HEK293T (cell line): ENCODE data around the gene TKFC.

ENCODE experiments used
- ARNT ChIP-seq: fragments of 450-650 bp; IDR thresholded peaks from 2 replicates; pipeline ENCODE4 v1.6.1; 2017; ENCODE audit warnings: mild to moderate bottlenecking
- BHLHE40 ChIP-seq: fragments of 450-650 bp; IDR thresholded peaks from 2 replicates; pipeline ENCODE4 v1.6.1; 2016; ENCODE audit warnings: mild to moderate bottlenecking, moderate library complexity, borderline replicate concordance
- CTBP1 ChIP-seq: fragments of 450-650 bp; IDR thresholded peaks from 2 replicates; pipeline ENCODE4 v1.6.1; 2016; ENCODE audit warnings: borderline replicate concordance
- ELF4 ChIP-seq: fragments of 450-650 bp; IDR thresholded peaks from 2 replicates; pipeline ENCODE4 v1.6.1; 2017; ENCODE audit warnings: antibody characterized with exemption
- FOXA1 ChIP-seq: fragments of 450-650 bp; IDR thresholded peaks from 2 replicates; pipeline ENCODE4 v1.6.1; 2016; ENCODE audit warnings: mild to moderate bottlenecking
- FOXK2 ChIP-seq: fragments of 450-650 bp; IDR thresholded peaks from 2 replicates; pipeline ENCODE4 v1.6.1; 2016; ENCODE audit warnings: mild to moderate bottlenecking
- FOXM1 ChIP-seq: fragments of 450-650 bp; IDR thresholded peaks from 2 replicates; pipeline ENCODE4 v1.6.1; 2017; ENCODE audit warnings: mild to moderate bottlenecking, borderline replicate concordance
- HDGF ChIP-seq: fragments of 450-650 bp; IDR thresholded peaks from 2 replicates; pipeline ENCODE4 v1.6.1; 2017; ENCODE audit warnings: antibody characterized with exemption, borderline replicate concordance
- LEF1 ChIP-seq: fragments of 450-650 bp; IDR thresholded peaks from 2 replicates; pipeline ENCODE4 v1.6.1; 2017; ENCODE audit warnings: mild to moderate bottlenecking, borderline replicate concordance
- NFRKB ChIP-seq: fragments of 450-650 bp; IDR thresholded peaks from 2 replicates; pipeline ENCODE4 v1.6.1; 2016; ENCODE audit warnings: mild to moderate bottlenecking, moderate library complexity
- SP1 ChIP-seq: fragments of 450-650 bp; IDR thresholded peaks from 2 replicates; pipeline ENCODE4 v1.6.1; 2017
- SUZ12 ChIP-seq: fragments of 450-650 bp; IDR thresholded peaks from 2 replicates; pipeline ENCODE4 v1.6.1; 2016; ENCODE audit warnings: mild to moderate bottlenecking
- ZNF384 ChIP-seq: fragments of 450-650 bp; IDR thresholded peaks from 2 replicates; pipeline ENCODE4 v1.6.1; 2016
- TF ChIP-seq, protein P1 (sequence below): fragments of 450-650 bp; IDR thresholded peaks from 2 replicates; pipeline ENCODE4 v1.6.1; 2016

GRCh38 chr11:61287338-61287977, 45.6 kb upstream of the TKFC start:
- no peak for TF ChIP-seq BHLHE40
- TF ChIP-seq FOXK2 = no peak
- TF ChIP-seq SUZ12 = no peak
- TF ChIP-seq CTBP1 = no peak
- no peak for TF ChIP-seq SP1
- no peak for TF ChIP-seq HDGF
- TF ChIP-seq FOXM1 = no peak
- TF ChIP-seq NFRKB = no peak
- TF ChIP-seq, protein P1, sequence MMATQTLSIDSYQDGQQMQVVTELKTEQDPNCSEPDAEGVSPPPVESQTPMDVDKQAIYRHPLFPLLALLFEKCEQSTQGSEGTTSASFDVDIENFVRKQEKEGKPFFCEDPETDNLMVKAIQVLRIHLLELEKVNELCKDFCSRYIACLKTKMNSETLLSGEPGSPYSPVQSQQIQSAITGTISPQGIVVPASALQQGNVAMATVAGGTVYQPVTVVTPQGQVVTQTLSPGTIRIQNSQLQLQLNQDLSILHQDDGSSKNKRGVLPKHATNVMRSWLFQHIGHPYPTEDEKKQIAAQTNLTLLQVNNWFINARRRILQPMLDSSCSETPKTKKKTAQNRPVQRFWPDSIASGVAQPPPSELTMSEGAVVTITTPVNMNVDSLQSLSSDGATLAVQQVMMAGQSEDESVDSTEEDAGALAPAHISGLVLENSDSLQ = no peak
- TF ChIP-seq ELF4 = no peak
- no peak for TF ChIP-seq ARNT
- no peak for TF ChIP-seq FOXA1
- TF ChIP-seq LEF1 = no peak
- TF ChIP-seq ZNF384 = no peak
